ENCODE data around the gene ONECUT2.
A peak's percentile ranks its signal among the peaks of the same experiment; 100 is the strongest.

ONECUT2 gene

DNA sequence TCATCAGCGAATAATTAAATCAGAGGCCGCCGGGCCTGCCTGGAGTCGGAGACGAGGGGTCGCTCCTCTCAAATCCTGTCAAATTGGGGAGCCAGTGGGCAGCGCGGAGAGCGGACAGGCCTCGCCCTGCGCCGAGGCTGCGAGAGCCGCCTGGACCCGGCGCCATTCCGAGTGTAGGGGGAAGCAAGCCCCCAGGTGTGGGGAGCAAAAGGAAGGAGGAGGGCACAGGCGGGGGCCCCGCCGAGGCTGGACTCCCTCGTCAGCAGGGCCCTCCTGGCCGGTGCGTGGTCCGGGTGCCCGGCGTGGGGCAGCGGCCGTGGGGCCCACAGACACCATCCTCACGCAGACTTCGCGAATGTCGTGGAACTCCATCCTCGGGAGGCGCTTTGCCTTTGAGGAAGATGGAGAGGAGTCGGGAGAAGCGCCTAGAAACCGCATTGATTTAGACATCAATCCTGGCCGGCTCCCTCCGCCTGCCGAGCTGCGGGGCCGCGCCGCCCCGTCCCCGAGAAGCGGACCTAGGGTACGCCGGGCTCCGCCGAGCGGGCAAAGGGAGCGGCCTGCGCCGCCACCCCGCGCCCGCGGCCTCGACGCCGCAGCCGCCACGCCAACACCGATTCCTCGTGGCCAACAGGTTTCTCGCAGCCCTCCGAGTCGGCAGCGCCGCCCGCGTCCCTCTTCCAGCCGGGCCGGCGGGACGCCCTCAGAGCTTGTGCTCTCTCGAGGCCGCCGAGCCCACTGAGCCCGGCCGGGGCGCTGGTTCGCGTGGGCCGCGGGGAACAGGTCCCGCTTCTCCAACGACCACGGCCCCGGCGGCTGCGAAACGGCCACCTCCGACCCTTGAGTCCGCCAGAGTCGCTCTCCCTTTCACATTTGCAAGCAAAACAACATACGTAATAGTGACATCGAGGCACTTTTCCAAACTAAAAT, 6.7 kb upstream of the ONECUT2 start:
- peak; percentile 52 for DNase-seq (ENCODE audit: low spot score)

DNA sequence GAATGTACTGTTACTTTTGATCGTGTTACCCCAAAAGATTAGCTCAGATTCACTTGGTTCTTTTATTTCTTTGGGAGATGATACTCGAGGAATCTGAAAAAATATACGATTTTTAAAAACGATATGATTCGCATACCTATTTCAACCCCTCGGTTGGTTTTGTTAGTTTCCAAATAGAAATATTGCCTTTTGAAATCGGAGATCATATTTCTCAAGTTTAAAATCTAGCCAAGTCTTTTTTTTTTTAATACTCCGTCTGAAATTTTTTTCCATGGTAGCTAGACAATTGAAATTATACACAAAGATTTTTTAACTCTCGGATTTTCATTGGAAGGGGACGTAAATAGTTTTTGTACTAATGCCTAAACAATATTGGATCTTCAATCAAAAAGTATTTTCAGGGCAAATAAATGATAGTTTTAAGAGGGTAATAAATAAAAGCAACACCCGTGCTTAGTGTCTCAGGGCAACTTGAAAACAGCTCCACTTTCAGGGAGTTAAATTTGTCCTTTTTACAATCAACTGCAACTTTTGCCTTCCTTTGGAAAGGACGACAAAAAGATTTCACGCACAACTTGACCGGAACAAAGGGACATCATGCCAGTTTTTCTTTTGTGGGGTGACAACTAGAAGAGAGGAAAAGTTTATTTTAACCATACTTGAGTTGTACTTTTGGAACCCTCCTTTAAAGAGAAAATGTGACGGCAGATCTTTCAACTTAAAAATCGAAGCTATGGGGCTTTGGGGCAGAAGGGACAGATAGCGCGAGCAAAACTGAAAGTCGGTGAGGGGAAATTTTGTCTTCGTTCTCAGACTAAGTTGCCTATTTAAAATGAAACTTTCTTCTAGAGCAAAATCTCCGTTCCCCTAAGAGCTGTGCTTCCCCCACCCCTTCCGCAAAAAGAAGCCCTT, 5.8 kb upstream of the ONECUT2 start:
- TF ChIP-seq, protein P1, sequence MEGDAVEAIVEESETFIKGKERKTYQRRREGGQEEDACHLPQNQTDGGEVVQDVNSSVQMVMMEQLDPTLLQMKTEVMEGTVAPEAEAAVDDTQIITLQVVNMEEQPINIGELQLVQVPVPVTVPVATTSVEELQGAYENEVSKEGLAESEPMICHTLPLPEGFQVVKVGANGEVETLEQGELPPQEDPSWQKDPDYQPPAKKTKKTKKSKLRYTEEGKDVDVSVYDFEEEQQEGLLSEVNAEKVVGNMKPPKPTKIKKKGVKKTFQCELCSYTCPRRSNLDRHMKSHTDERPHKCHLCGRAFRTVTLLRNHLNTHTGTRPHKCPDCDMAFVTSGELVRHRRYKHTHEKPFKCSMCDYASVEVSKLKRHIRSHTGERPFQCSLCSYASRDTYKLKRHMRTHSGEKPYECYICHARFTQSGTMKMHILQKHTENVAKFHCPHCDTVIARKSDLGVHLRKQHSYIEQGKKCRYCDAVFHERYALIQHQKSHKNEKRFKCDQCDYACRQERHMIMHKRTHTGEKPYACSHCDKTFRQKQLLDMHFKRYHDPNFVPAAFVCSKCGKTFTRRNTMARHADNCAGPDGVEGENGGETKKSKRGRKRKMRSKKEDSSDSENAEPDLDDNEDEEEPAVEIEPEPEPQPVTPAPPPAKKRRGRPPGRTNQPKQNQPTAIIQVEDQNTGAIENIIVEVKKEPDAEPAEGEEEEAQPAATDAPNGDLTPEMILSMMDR (IDR thresholded peaks at IDR 0.05; ENCODE audit: extremely low read depth, missing control alignments): no peak
- DNase-seq (ENCODE audit: low spot score): peak; percentile 74

More for the DNA sequence above, 6.7 kb upstream of the ONECUT2 start:
- TF ChIP-seq, protein P1 (IDR thresholded peaks at IDR 0.05; ENCODE audit: extremely low read depth, missing control alignments): no peak

DNA sequence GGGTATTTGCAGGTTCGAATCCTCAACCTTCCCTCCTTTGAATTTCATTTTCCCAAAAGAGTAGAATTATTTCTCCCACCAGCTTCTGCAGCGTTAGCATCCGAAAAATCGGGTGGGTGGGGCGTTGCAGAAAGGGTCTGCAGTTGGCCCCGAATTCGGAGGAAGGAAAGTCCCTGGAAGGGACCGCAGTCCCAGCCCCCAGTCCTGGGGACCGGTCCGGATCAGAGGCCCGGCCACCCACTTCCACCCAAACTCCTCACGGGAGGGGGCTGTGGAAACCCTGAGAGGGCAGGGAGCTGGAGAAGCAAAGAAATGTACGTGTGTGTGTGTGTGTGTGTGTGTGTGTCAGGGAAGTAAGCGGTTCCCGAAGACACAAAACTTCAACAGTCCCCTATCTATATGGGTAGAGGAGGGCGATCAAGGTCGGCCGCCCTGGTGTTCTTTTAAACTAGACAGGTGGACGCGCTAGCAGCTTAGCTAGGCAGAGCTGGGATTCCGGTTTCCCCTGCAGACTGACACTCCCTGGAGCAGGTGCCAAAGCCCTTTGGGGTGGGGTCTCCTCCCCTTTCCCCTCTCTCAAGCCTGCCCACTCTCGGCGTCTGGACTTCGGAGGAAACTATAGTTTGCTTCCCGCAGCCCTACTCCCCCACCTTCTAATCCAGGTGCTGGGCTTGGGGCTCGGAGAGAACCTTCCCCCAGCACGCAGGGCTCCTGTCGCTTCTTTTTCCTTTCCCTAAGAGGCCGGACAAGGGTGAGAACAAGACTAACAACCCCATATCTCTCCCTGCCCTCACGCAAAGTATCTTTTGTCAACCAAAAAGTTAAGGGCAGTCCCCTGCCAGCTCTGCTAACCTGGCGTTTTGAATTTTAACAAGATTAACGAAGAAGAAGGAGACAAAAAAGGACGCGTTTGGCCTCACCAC, 4.8 kb upstream of the ONECUT2 start:
- DNase-seq (ENCODE audit: low spot score): no peak
- TF ChIP-seq, protein P1 (IDR thresholded peaks at IDR 0.05; ENCODE audit: extremely low read depth, missing control alignments): no peak

DNA sequence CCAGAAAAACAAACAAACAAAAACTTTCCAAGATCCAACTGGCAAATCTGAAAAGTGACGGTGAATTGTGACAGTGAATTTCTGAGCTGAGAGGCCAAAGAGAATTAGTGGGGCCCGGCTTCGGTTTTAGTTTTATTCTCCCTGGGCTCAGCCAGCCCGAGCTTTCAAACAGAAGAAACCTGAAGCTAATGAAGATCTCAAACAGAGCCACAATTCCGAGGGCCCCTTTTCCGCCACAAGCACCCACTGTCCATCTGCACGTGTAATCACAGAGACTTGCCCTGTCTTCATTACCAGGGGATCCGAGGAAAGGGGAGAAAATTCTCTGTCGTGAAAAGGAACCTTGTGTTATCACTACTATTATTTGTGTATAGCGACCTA, 4.2 kb upstream of the ONECUT2 start:
- TF ChIP-seq, protein P1 (IDR thresholded peaks at IDR 0.05; ENCODE audit: extremely low read depth, missing control alignments): no peak
- no peak for DNase-seq (ENCODE audit: low spot score)

DNA sequence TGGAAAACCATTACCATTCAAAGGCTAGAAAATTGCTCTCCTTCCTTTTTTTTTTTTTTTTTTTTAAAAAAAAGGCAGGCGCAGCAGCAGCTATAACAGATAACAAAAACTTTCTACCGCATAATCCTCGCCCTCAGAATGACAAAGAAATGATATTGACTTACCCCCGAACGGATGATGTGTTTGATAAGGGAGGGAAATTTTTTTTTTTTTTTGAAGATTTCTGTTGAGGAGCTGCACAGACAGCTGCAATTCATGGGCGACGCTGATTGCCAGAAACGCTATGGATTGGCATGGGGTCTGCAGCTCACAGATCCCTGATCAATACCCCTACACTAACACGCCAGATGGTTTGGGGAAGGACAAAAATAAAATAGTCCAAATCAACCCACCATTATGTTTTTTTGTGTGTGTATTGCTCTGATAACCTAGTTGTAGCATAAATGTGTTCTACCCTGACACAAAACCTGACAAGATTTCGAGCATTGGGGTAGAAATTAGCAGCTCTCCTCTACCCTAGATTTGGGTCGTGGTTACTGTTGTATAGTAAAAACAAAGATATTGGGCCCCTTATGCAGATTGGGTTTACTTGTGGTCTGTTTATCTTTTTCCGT, 3.6 kb upstream of the ONECUT2 start:
- TF ChIP-seq, protein P1 (IDR thresholded peaks at IDR 0.05; ENCODE audit: extremely low read depth, missing control alignments): no peak
- DNase-seq (ENCODE audit: low spot score): no peak

DNA sequence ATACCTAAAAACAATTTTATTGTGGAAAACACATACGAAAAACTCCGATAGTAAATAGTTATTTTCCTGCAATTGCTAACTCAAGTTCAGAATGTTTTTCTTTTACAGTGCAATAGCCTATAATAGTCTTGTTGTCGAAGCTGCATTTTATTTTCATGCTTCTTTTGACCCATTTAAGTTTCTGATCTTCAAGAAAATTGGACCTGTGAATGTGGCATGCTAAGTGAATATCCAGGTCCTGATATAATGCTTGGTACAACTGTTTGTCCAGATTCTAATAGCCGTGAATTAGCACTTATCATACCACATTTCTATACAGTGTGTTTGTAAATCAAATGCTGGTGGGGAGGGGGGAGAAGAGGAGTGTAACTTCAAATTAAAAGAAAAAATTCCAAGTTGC, 3.0 kb upstream of the ONECUT2 start:
- TF ChIP-seq, protein P1 (IDR thresholded peaks at IDR 0.05; ENCODE audit: extremely low read depth, missing control alignments): no peak

More for the DNA sequence above, 3.0 kb upstream of the ONECUT2 start:
- DNase-seq (ENCODE audit: low spot score): no peak

All from GM20000 (cell line).